ENCODE measurements around the gene AP3B2.

AP3B2 gene

DNA sequence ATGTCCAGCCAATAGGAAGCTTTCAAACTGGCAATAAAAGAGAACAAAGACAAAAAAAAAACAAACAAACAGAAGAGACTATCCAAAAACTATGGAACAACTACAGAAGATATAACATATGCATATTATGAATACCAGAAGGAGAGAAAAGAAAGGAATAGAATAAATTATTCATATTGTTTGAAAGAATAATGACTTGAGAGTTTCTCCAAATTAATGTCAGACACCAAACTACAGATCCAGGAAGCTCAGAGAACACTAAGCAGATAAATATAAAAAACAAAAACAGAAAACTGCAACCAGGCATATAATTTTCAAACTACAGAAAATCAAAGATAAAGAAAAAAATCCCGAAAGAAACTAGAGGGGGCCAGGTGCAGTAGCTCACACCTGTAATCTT, 34.1 kb upstream of the AP3B2 start:
- no peak for DNase-seq (ENCODE audit: low read depth)
- no peak for TF ChIP-seq CTCF (conservative IDR thresholded peaks at IDR 0.05; ENCODE audit: control insufficient read depth, insufficient read depth, low read depth, low read length)
- no peak overlapping the region for H3K4me3 ChIP-seq (ENCODE audit: control insufficient read depth, low read depth, low read length)

DNA sequence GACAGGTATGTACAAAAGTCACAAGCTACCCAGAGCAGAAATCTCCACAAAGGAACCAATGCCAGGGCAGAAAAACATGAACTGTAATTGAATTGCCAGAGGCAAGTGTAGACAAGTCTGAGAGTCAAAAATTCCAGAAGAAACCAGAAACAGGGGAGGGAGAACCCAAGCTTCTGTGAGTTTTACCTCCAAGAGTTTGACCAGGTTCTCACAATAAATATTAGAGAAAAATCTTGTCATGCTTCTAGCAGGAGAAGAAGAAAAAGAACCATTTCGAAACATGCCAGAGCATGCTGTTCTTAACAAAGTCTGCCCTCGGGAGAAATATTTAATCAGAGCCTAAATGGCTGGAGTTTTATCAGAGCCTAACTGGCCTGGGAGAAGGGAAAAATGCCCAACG, 32.5 kb upstream of the AP3B2 start:
- no peak for TF ChIP-seq CTCF (conservative IDR thresholded peaks at IDR 0.05; ENCODE audit: control insufficient read depth, insufficient read depth, low read depth, low read length)
- no peak overlapping the region for H3K4me3 ChIP-seq (ENCODE audit: control insufficient read depth, low read depth, low read length)
- DNase-seq (ENCODE audit: low read depth): no peak

DNA sequence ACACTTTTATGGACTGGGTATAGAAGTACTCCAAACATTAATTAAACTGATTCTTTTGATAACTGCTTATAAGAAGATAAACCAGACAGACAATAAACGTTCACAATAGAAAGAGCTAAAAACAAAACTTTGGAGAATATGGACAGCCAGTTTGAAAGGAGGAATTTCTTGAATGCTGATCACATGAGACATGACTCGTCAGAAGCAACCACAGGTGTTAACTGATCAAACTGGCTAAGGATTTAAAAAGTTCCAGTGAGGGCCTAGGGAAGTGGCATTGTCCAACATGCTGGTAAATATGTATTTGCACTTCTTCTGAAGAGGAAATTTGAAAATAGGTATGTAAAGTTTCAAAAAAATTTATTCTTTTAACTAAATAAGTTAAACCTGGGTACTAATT, 29.4 kb upstream of the AP3B2 start:
- no peak overlapping the region for H3K4me3 ChIP-seq (ENCODE audit: control insufficient read depth, low read depth, low read length)
- DNase-seq (ENCODE audit: low read depth): peak; percentile 5
- TF ChIP-seq CTCF (conservative IDR thresholded peaks at IDR 0.05; ENCODE audit: control insufficient read depth, insufficient read depth, low read depth, low read length): no peak

DNA sequence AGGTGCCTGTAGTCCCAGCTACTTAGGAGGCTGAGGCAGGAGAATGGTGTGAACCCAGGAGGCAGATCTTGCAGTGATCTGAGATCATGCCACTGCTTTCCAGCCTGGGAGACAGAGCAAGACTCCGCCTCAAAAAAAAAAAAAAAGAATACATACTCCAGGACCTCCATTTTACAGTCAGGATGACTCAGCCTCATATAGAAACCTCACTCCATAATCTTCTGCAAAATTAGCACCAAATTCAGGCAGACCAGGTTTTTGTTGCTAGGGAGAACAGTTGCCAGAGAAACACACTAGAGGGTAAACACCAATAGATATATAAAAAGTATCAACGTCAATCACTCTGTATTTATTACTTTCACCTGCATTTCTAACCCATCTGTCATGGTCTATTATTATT, 28.3 kb upstream of the AP3B2 start:
- no peak for DNase-seq (ENCODE audit: low read depth)
- TF ChIP-seq CTCF (conservative IDR thresholded peaks at IDR 0.05; ENCODE audit: control insufficient read depth, insufficient read depth, low read depth, low read length): no peak
- H3K4me3 ChIP-seq (ENCODE audit: control insufficient read depth, low read depth, low read length): no peak overlapping the region

- no peak overlapping the region for H3K4me3 ChIP-seq (ENCODE audit: control insufficient read depth, low read depth, low read length)
- TF ChIP-seq CTCF (conservative IDR thresholded peaks at IDR 0.05; ENCODE audit: control insufficient read depth, insufficient read depth, low read depth, low read length): no peak
- DNase-seq (ENCODE audit: low read depth): no peak
Observed at GRCh38 chr15:82731527-82731926, 21.9 kb upstream of the AP3B2 start.

GRCh38 chr15:82730022-82730530, 20.4 kb upstream of the AP3B2 start:
- H3K4me3 ChIP-seq (ENCODE audit: control insufficient read depth, low read depth, low read length): no peak overlapping the region
- no peak for DNase-seq (ENCODE audit: low read depth)
- TF ChIP-seq CTCF (conservative IDR thresholded peaks at IDR 0.05; ENCODE audit: control insufficient read depth, insufficient read depth, low read depth, low read length): no peak

GRCh38 chr15:82726816-82727215, 17.1 kb upstream of the AP3B2 start:
- no peak for TF ChIP-seq CTCF (conservative IDR thresholded peaks at IDR 0.05; ENCODE audit: control insufficient read depth, insufficient read depth, low read depth, low read length)
- no peak for DNase-seq (ENCODE audit: low read depth)
- H3K4me3 ChIP-seq (ENCODE audit: control insufficient read depth, low read depth, low read length): no peak overlapping the region
